ENCODE measurements around the gene ADAMTS7.
"Not testable (repeated sequence)": the region's sequence is repeated elsewhere in the genome, so short reads cannot be mapped to it uniquely, and the experiment has no call there.

The ADAMTS7 gene

DNA sequence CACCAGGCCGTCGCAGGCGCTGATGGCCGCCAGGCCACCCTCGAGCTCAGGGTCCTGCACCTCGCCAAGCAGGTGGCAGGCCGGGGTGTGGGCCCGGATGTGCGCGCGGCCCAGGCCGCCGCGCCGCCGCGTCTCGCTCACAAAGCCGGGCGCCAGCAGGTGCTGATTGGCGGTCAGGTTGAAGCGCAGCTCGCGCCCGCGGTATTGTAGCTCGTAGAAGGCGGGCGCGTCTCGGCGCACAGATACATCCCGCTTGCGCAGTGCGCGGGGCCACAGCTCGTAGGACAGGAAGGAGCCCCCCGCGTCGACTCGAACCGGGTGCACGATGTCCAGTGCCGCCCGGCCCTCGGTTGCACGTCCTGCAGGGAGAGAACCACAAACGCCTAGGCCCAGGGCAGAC, 11.1 kb downstream of the ADAMTS7 start:
- H3K4me3 ChIP-seq (ENCODE audit: low read depth, low read length), result no peak overlapping the region
- TF ChIP-seq, protein P1, sequence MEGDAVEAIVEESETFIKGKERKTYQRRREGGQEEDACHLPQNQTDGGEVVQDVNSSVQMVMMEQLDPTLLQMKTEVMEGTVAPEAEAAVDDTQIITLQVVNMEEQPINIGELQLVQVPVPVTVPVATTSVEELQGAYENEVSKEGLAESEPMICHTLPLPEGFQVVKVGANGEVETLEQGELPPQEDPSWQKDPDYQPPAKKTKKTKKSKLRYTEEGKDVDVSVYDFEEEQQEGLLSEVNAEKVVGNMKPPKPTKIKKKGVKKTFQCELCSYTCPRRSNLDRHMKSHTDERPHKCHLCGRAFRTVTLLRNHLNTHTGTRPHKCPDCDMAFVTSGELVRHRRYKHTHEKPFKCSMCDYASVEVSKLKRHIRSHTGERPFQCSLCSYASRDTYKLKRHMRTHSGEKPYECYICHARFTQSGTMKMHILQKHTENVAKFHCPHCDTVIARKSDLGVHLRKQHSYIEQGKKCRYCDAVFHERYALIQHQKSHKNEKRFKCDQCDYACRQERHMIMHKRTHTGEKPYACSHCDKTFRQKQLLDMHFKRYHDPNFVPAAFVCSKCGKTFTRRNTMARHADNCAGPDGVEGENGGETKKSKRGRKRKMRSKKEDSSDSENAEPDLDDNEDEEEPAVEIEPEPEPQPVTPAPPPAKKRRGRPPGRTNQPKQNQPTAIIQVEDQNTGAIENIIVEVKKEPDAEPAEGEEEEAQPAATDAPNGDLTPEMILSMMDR (IDR thresholded peaks at IDR 0.05; ENCODE audit: low read depth, low read length, missing control alignments), result no peak
- H3K27ac ChIP-seq, result no peak overlapping the region
- peaks cover 3% of the 10 kb centered on the region for H3K36me3 ChIP-seq (replicated peaks)
- H3K27me3 ChIP-seq (replicated peaks), result no peaks in the 10 kb centered on the region
- DNase-seq, result no peak
- in situ Hi-C loops (cut with HindIII; ENCODE audit: low pct_ligation_motif_present, low sequenced_read_pairs), result no loop called here

DNA sequence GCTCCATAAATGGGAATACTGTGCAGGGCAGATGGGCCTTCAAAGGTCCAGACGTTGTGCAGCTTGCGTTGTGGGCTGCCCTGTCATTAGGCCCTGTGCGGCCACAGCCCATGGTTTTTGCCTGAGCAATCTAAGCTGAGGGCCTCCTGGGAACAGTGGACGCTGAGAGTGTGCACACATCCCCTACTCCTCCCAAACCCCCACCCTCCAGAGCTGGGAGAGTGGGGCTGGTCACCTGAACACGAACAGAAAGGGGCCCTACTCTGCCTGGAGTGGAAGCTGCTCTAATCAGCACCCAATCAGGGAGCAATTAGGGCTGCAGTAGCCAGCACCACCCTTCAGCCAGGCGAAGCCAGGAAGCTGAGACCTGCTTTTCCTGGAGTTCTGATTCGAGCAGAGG, 12.2 kb downstream of the ADAMTS7 start:
- DNase-seq; H3K4me3 ChIP-seq (ENCODE audit: low read depth, low read length); H3K27ac ChIP-seq; H3K36me3 ChIP-seq (replicated peaks); H3K27me3 ChIP-seq (replicated peaks); in situ Hi-C loops (cut with HindIII; ENCODE audit: low pct_ligation_motif_present, low sequenced_read_pairs): not testable (repeated sequence)

DNA sequence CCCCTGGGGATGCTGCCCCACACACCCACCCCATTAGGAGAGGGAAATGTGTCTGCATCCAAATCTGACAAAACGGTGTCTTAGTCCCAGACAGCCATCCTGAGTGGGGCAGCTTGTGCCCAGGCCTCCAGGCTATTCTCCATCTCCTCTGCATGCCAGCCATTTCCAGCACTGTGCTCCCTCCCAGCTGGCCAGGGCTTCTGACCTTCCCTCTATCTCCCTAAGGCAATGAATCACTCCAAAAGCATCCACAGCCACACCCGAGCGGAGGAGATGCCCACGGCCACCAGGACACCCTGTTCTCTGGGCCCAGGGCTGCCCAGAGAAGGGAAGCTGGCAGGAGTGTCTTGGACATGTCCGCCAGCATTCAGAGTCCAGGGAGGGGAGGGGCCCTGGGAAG, 12.9 kb downstream of the ADAMTS7 start:
- H3K36me3 ChIP-seq (replicated peaks); in situ Hi-C loops (cut with HindIII; ENCODE audit: low pct_ligation_motif_present, low sequenced_read_pairs); H3K27me3 ChIP-seq (replicated peaks); H3K4me3 ChIP-seq (ENCODE audit: low read depth, low read length); H3K27ac ChIP-seq: not testable (repeated sequence)
- peak; percentile 27 for DNase-seq

DNA sequence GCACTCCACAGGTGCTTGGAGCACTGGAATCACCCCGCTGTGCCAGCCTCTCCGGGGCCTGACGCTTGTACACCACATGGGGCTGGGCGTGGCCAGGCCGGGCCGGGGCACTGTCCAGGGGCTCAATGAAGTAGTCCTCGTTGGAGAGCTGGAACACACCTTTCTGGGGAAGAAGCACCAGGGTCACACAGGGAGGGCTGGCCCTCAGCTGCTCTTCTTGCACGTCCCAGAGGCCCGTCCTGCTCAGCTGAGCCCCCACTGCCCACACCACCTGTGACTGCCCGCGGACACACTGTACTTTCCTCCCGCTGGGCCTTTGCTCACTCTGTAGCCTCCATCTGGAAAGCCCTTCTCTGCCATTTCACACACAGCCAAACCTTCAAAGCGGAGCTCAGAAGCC, 13.3 kb downstream of the ADAMTS7 start:
- TF ChIP-seq, protein P1 (IDR thresholded peaks at IDR 0.05; ENCODE audit: low read depth, low read length, missing control alignments), result no peak
- DNase-seq, result no peak
- Histone ChIP-seq H3K27me3 (replicated peaks) (no peaks in the 10 kb centered on the region), H3K4me3 (ENCODE audit: low read depth, low read length) (no peak overlapping the region), H3K27ac (no peak overlapping the region), H3K36me3 (replicated peaks) (peaks cover 3% of the 10 kb centered on the region)
- in situ Hi-C loops (cut with HindIII; ENCODE audit: low pct_ligation_motif_present, low sequenced_read_pairs), result no loop called here

DNA sequence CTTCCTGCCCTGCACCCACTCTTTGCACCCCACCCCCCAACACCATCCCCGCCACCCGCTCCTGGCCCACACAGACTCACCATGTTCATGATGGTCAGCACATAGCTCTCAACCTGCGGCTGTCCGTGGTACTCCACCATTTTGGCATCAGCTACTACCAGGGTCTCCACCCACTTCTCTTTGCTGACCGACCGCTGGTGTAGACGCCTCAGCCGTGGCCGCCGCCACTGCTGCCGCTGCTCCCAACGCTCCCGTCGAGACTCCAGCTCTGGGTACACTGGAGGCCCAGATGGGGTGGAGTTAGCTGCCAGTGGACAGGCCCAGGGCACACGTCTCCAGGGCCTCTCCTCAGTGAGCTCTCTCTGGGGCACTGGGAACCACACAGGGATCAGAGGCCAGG, 14.8 kb downstream of the ADAMTS7 start:
- TF ChIP-seq, protein P1 (IDR thresholded peaks at IDR 0.05; ENCODE audit: low read depth, low read length, missing control alignments), result no peak
- peaks cover 3% of the 10 kb centered on the region for H3K36me3 ChIP-seq (replicated peaks)
- no peak for DNase-seq
- H3K4me3 ChIP-seq (ENCODE audit: low read depth, low read length), result no peak overlapping the region
- no peak overlapping the region for H3K27ac ChIP-seq
- in situ Hi-C loops (cut with HindIII; ENCODE audit: low pct_ligation_motif_present, low sequenced_read_pairs), result no loop called here
- no peaks in the 10 kb centered on the region for H3K27me3 ChIP-seq (replicated peaks)

DNA sequence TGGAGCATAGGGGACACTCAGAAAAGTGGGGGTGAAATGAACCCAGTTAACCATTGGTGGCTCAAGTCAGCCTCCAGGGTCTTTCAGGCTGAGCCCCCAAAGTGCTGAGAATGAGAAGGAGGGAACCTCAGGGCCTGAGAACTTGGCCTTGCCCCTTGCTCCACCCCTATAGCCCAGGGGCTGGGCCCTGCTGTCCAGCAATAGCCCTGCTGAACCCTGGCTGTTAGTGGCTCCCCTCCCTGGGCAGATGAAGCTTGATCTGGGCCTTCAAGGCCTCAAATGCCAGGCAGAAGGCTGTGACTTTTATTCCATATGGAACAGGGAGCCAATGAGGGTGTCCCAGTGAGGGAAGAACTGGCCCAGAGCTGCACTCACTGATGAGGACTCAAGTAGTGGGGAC, 16.2 kb downstream of the ADAMTS7 start:
- no peak overlapping the region for H3K27ac ChIP-seq
- peaks cover 3% of the 10 kb centered on the region for H3K36me3 ChIP-seq (replicated peaks)
- TF ChIP-seq, protein P1 (IDR thresholded peaks at IDR 0.05; ENCODE audit: low read depth, low read length, missing control alignments), result no peak
- H3K4me3 ChIP-seq (ENCODE audit: low read depth, low read length), result no peak overlapping the region
- in situ Hi-C loops (cut with HindIII; ENCODE audit: low pct_ligation_motif_present, low sequenced_read_pairs), result no loop called here
- H3K27me3 ChIP-seq (replicated peaks), result no peaks in the 10 kb centered on the region
- no peak for DNase-seq

DNA sequence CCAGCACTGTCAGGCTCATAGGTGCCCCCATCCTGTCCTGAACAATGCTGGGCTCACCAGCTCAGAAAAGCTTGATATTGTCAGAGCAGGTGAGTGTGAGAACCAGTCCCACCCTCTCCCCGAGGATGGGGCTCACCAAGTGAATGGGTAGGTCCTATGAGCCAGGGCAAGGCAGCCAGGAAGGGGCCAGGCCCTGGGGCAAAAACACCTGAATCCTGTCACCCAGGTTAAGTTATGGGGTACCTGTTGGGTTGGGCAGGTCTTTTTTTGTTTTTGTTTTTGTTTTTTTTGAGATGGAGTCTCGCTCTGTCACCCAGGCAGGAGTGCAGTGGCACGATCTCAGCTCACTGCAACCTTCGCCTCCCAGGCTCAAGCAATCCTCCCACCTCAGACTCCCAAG, 16.8 kb downstream of the ADAMTS7 start:
- in situ Hi-C loops (cut with HindIII; ENCODE audit: low pct_ligation_motif_present, low sequenced_read_pairs); H3K36me3 ChIP-seq (replicated peaks); H3K4me3 ChIP-seq (ENCODE audit: low read depth, low read length); H3K27ac ChIP-seq; DNase-seq; H3K27me3 ChIP-seq (replicated peaks): not testable (repeated sequence)
